Endothelial cell of umbilical vein (primary cell): ENCODE measurements around the gene SETD2. TPM values are rescaled to one million over a fixed set of nuclear protein-coding genes. Genes with fewer than 3 reads are reported as not detected.

Experiments used
- BruUV-seq: library from RNA; stranded (reverse); fragments of 400-500 nt; replicated peaks from 2 replicates; lab custom pipeline; 2021; lab: Mats Ljungman, UMichigan
- CTCF ChIA-PET: fragments of 300-600, 350-600 bp; sonication (Branson Sonifier 250); formaldehyde crosslinking; loops from one replicate; lab custom pipeline; 2021; ENCODE audit warnings: antibody characterized with exemption, inconsistent platforms; lab: Charles Lee
- POLR2A ChIA-PET: fragments of 300-600, 350-600 bp; sonication (Branson Sonifier 250); formaldehyde crosslinking; loops from one replicate; lab custom pipeline; 2021; ENCODE audit warnings: antibody characterized with exemption, inconsistent platforms; lab: Charles Lee
- DNase-seq: peaks from one replicate; pipeline ENCODE4 v3.0.0-alpha.2; 2011; ENCODE audit warnings: low read depth, low spot score
- FAIRE-seq: peaks from 2 replicates; lab custom pipeline; 2011; peaks lifted over from hg19 to GRCh38; lab: Jason Lieb, UNC
- H2AFZ ChIP-seq: 2 replicates; pipeline ENCODE4 v1.6.0; 2012; ENCODE audit warnings: low read depth, low read length, control low read depth, inconsistent platforms
- H3K27ac ChIP-seq: 2 replicates; pipeline ENCODE4 v1.5.1; 2011; ENCODE audit warnings: low read depth, mild to moderate bottlenecking, control low read depth, low read length, moderate library complexity; ENCODE audit not compliant: insufficient read depth
- H3K27me3 ChIP-seq, 2 experiments: 2 replicates each; pipeline versions ENCODE4 v1.6.0 to v1.6.1; 2011; ENCODE audit warnings: low read length in 2 of 2, mixed read lengths in 1 of 2; ENCODE audit not compliant: control insufficient read depth in 2 of 2, insufficient read depth in 2 of 2
- H3K36me3 ChIP-seq, 2 experiments: 2 replicates in 1 of 2; 3 replicates in 1 of 2; pipeline ENCODE4 v1.5.1; 2011; ENCODE audit warnings: low read length in 2 of 2, mild to moderate bottlenecking in 1 of 2, moderate library complexity in 1 of 2; ENCODE audit not compliant: control insufficient read depth in 2 of 2, insufficient read depth in 2 of 2; ENCODE audit errors: extremely low read depth in 1 of 2
- H3K4me1 ChIP-seq: 3 replicates; pipeline ENCODE4 v1.5.1; 2011; ENCODE audit warnings: mild to moderate bottlenecking, low read length; ENCODE audit not compliant: control insufficient read depth, insufficient read depth; ENCODE audit errors: extremely low read depth
- H3K4me2 ChIP-seq: 2 replicates; pipeline ENCODE4 v1.6.1; 2011; ENCODE audit warnings: low read length, control low read depth, mixed read lengths; ENCODE audit not compliant: insufficient read depth
- H3K4me3 ChIP-seq, 3 experiments: fragments of 200-600 bp in 1 of 3; sonication (generic), shearing (Covaris generic) in 1 of 3; replicated peaks in 1 of 3; 2 replicates each; pipeline ENCODE4 v1.5.1; 2011 to 2016; ENCODE audit warnings: control low read depth in 3 of 3, low read length in 3 of 3, mild to moderate bottlenecking in 2 of 3, inconsistent platforms in 1 of 3, low read depth in 1 of 3, moderate library complexity in 1 of 3; ENCODE audit not compliant: insufficient read depth in 1 of 3
- H3K79me2 ChIP-seq: 2 replicates; pipeline ENCODE4 v1.6.0; 2012; ENCODE audit warnings: low read length, inconsistent platforms; ENCODE audit not compliant: control insufficient read depth, insufficient read depth
- H3K9ac ChIP-seq: replicated peaks from 2 replicates; pipeline ENCODE3; 2011; ENCODE audit warnings: low read length, control low read depth; ENCODE audit not compliant: insufficient read depth; ENCODE audit errors: extremely low read depth
- H3K9me1 ChIP-seq: replicated peaks from 3 replicates; pipeline ENCODE4 v1.6.0; 2011; ENCODE audit warnings: mild to moderate bottlenecking, low read length; ENCODE audit not compliant: control insufficient read depth, insufficient read depth; ENCODE audit errors: extremely low read depth
- H3K9me3 ChIP-seq: replicated peaks from 2 replicates; pipeline ENCODE4 v1.5.1; 2012; ENCODE audit warnings: low read length, inconsistent platforms; ENCODE audit not compliant: control insufficient read depth, insufficient read depth
- H4K20me1 ChIP-seq: replicated peaks from 2 replicates; pipeline ENCODE3; 2011; ENCODE audit warnings: mild to moderate bottlenecking, low read length; ENCODE audit not compliant: control insufficient read depth, insufficient read depth; ENCODE audit errors: extremely low read depth
- EZH2 ChIP-seq: IDR thresholded peaks from 2 replicates; pipeline ENCODE4 v1.6.1; 2012; ENCODE audit warnings: borderline replicate concordance, low read depth, mild to moderate bottlenecking, moderate library complexity, low read length, inconsistent platforms; ENCODE audit not compliant: severe bottlenecking
- GATA2 ChIP-seq: IDR thresholded peaks from 2 replicates; pipeline ENCODE4 v1.7.0; 2011; ENCODE audit warnings: low read depth, mild to moderate bottlenecking, moderate library complexity, mixed read lengths, low read length; ENCODE audit not compliant: insufficient read length, insufficient read depth
- JUN ChIP-seq: IDR thresholded peaks from 2 replicates; pipeline ENCODE4 v1.6.1; 2011; ENCODE audit warnings: borderline replicate concordance, low read depth; ENCODE audit not compliant: insufficient read length, insufficient read depth
- MYC ChIP-seq: IDR thresholded peaks from one replicate; pipeline ENCODE4 v1.6.1; 2011; ENCODE audit warnings: mild to moderate bottlenecking, low read depth, low read length
- POLR2A ChIP-seq: IDR thresholded peaks from 2 replicates; pipeline ENCODE4 v1.6.1; 2012; ENCODE audit warnings: low read depth, mild to moderate bottlenecking, control low read depth, low read length
- POLR2AphosphoS5 ChIP-seq: IDR thresholded peaks from 2 replicates; pipeline ENCODE4 v1.6.1; 2012; ENCODE audit warnings: low read depth, mild to moderate bottlenecking, control low read depth, low read length, moderate library complexity; ENCODE audit not compliant: insufficient read depth
- dilution Hi-C: fragments of 300-500 bp; cut with MboI; formaldehyde crosslinking; loops from one replicate; pipeline ENCODE4 v1.15.0; 2019; ENCODE audit warnings: low sequenced_read_pairs; ENCODE audit not compliant: extremely low pct_ligation_motif_present
- intact Hi-C: fragments of 100-400 bp; cut with micrococcal nuclease; formaldehyde crosslinking; loops from one replicate; pipeline ENCODE4 v1.10.0; 2022
- polyA plus RNA-seq, 4 experiments: library from polyadenylated mRNA; depleted of rRNA in 3 of 4; stranded (reverse) in 3 of 4; unstranded in 1 of 4; fragments of >200 nt; gene quantifications; 2 replicates each; pipeline versions ENCODE4 v1.2.1 to v1.2.3, GENCODE V29; 2011 to 2012; ENCODE audit warnings: missing spikeins in 1 of 4
- total RNA-seq: library from RNA; stranded (reverse); gene quantifications from 2 replicates; pipeline ENCODE4 v1.2.3, GENCODE V29; 2021

SETD2 gene
- total and polyA plus RNA-seq, 2 donors (not counting 3 experiments of a cell fraction or from before 2014, with no cell fraction given): 13.7 to 41.4 TPM

DNA sequence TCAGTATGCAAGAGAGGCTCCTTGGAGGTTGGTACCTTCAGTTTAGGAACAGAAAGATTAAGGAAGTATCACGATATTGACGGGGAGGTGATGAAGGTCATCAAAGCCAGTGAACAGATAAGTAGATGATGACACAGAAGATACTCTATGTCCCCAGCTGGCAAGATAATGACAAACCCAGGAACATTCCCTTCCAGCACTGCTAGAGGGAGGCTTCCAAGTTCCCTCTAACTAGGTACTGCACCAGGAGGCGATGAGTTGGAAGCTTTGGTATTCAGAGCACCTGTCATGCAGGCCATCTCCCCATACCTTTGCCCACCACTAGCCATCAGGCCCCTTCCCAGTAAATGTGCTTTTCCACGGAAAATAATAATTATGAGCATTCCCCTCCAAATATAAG is 143.6 kb downstream of the SETD2 start:
- H3K27ac ChIP-seq: no peak overlapping the region
- no peaks in the 10 kb centered on the region for H3K9me3 ChIP-seq
- TF ChIP-seq GATA2 (no peak), POLR2AphosphoS5 (no peak), POLR2A (no peak), MYC (no peak), JUN (no peak), EZH2 (no peak)
- no peak overlapping the region for H3K4me2 ChIP-seq
- no TSS peak for BruUV-seq
- H2AFZ ChIP-seq: no peak overlapping the region
- ChIA-PET POLR2A (no interaction called here), CTCF (interaction anchor here (0.8 to 1.5 kb wide), 2 partner anchors 10 to 111 kb away, joined by 3 read pairs; no protein-coding TSS in a partner anchor)
- FAIRE-seq (no peak), DNase-seq (no peak)
- peaks cover 5 to 19% of the 10 kb centered on the region in 2 experiments for H3K36me3 ChIP-seq
- no peak overlapping the region for H3K9ac ChIP-seq
- H3K27me3 ChIP-seq: no peaks in the 10 kb centered on the region
- intact Hi-C loops (no loop called here), dilution Hi-C loops (no loop called here)
- H3K4me1 ChIP-seq: peaks cover 11% of the 10 kb centered on the region
- H4K20me1 ChIP-seq: no peaks in the 10 kb centered on the region
- H3K9me1 ChIP-seq: no peaks in the 10 kb centered on the region
- H3K79me2 ChIP-seq: peaks cover 10% of the 10 kb centered on the region
- H3K4me3 ChIP-seq: no peak overlapping the region

DNA sequence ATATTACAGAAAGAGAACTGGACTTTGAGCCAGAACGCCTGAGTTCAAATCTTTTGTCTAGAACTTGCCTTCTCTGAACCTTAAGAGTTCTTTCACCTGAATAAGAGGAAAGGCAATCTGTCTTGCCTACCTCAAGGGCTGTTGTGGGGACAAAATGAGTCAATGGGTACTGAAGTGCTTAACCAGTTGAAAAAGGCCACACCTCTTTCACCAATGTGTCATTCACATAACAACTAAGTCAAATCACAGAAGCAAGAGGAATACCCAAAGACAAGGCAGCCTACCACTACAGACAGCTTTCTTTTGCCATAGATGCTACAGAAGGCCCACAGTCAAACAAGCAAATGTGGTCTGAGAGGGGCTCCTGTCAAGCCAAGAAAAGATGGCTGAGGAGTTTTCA is 144.7 kb downstream of the SETD2 start:
- intact Hi-C loops (loop anchor here (10.0 kb wide), 1 partner anchor 356 kb away; no protein-coding TSS in a partner anchor), dilution Hi-C loops (no loop called here)
- no peak for TF ChIP-seq MYC
- no peak overlapping the region for H3K4me2 ChIP-seq
- H3K79me2 ChIP-seq: peaks cover 2% of the 10 kb centered on the region
- no peaks in the 10 kb centered on the region for H4K20me1 ChIP-seq
- ChIA-PET POLR2A (no interaction called here), CTCF (no interaction called here)
- FAIRE-seq (no peak), DNase-seq (no peak)
- H3K4me1 ChIP-seq: peaks cover 11% of the 10 kb centered on the region
- H3K9ac ChIP-seq: no peak overlapping the region
- no peak overlapping the region for H3K27ac ChIP-seq
- no peaks in the 10 kb centered on the region for H3K9me3 ChIP-seq
- BruUV-seq: no TSS peak
- no peak overlapping the region for H2AFZ ChIP-seq
- peaks cover 6 to 19% of the 10 kb centered on the region in 2 experiments for H3K36me3 ChIP-seq
- no peaks in the 10 kb centered on the region for H3K27me3 ChIP-seq
- no peaks in the 10 kb centered on the region for H3K9me1 ChIP-seq
- no peak overlapping the region for H3K4me3 ChIP-seq
